BLaER1 (cell line): ENCODE data around the gene MSANTD2.

Experiments used
- H3K27ac ChIP-seq: shearing (Covaris generic); formaldehyde crosslinking; 2 replicates; pipeline ENCODE4 v1.8.1; 2022
- H3K27me3 ChIP-seq: shearing (Covaris generic); formaldehyde crosslinking; 2 replicates; pipeline ENCODE4 v1.8.1; 2022
- H3K36me3 ChIP-seq: shearing (Covaris generic); formaldehyde crosslinking; 2 replicates; pipeline ENCODE4 v1.8.1; 2022
- H3K4me1 ChIP-seq: shearing (Covaris generic); formaldehyde crosslinking; 2 replicates; pipeline ENCODE4 v1.8.1; 2022
- H3K4me2 ChIP-seq: shearing (Covaris generic); formaldehyde crosslinking; 2 replicates; pipeline ENCODE4 v1.8.1; 2022
- H3K4me3 ChIP-seq: shearing (Covaris generic); formaldehyde crosslinking; 2 replicates; pipeline ENCODE4 v1.8.1; 2022
- H3K9ac ChIP-seq: shearing (Covaris generic); formaldehyde crosslinking; 2 replicates; pipeline ENCODE4 v1.8.1; 2022
- H3K9me3 ChIP-seq: shearing (Covaris generic); formaldehyde crosslinking; 2 replicates; pipeline ENCODE4 v1.8.1; 2022
- H4K20me1 ChIP-seq: shearing (Covaris generic); formaldehyde crosslinking; 2 replicates; pipeline ENCODE4 v1.8.1; 2022
- Cebpa-rat ChIP-seq: shearing (Covaris generic); IDR thresholded peaks from 2 replicates; pipeline ENCODE4 v1.8.1; 2022

MSANTD2 gene

DNA sequence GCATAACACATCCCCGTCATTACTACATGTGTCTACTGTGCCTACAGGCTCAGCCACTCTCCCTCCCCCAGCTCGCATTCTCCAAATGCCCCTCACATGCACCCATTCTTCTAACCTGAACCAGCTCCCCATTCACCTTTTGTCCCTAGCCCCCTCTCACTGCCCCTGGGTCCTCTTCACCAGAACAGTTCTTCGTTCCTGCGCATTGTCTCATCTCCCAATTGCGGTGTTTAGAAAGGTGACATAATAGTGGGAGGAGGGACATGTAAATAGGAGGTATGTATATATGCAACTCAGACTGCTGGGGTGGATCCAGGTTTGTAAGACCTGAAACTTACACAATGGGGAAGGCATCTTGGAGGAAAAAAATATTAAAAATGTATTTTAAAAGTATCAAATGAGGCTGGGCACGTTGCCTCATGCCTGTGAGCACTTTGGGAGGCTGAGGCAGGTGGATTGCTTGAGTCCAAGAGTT lies 43.4 kb downstream of the MSANTD2 start:
- H3K4me1 ChIP-seq, result peaks cover 71% of the 10 kb centered on the region
- H3K9me3 ChIP-seq, result no peaks in the 10 kb centered on the region
- H3K9ac ChIP-seq, result no peak overlapping the region
- H3K27me3 ChIP-seq, result no peaks in the 10 kb centered on the region
- H3K36me3 ChIP-seq, result peaks cover 29% of the 10 kb centered on the region
- H3K4me2 ChIP-seq, result no peak overlapping the region
- H4K20me1 ChIP-seq, result peaks cover 42% of the 10 kb centered on the region
- H3K4me3 ChIP-seq, result no peak overlapping the region
- TF ChIP-seq Cebpa-rat, result no peak
- H3K27ac ChIP-seq, result no peak overlapping the region

- H3K4me2 ChIP-seq, result no peak overlapping the region
- H3K27me3 ChIP-seq, result no peaks in the 10 kb centered on the region
- no peak overlapping the region for H3K4me3 ChIP-seq
- H3K4me1 ChIP-seq, result peaks cover 65% of the 10 kb centered on the region
- no peak overlapping the region for H3K9ac ChIP-seq
- peaks cover 42% of the 10 kb centered on the region for H4K20me1 ChIP-seq
- TF ChIP-seq Cebpa-rat, result no peak
- H3K9me3 ChIP-seq, result no peaks in the 10 kb centered on the region
- peaks cover 29% of the 10 kb centered on the region for H3K36me3 ChIP-seq
- no peak overlapping the region for H3K27ac ChIP-seq
These were observed 44.0 kb downstream of the MSANTD2 start for GRCh38 chr11:124756033-124756752.

DNA sequence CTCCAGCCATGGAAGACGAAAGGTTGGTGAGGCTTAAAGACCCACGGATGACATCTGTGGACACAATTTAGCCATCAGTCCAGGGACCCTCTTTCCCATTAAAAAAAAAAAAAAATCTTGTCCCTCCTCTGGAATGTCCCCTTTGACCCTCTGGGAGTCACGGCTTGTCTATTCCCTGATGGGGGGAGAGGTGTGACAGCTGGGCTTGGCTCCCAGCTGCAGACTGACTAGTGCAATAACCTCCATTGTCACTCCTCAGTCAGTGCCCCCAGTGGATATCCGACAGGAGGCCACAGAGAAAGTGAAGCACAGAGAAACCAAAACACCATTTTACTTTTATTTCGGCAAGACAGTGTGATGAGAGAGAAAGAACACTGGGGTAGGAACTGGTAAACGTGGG lies 45.5 kb downstream of the MSANTD2 start:
- Histone ChIP-seq H3K4me1 (peaks cover 50% of the 10 kb centered on the region), H3K9me3 (no peaks in the 10 kb centered on the region), H3K27ac (no peak overlapping the region), H3K4me3 (no peak overlapping the region), H3K36me3 (peaks cover 29% of the 10 kb centered on the region), H4K20me1 (peaks cover 42% of the 10 kb centered on the region), H3K9ac (no peak overlapping the region), H3K27me3 (no peaks in the 10 kb centered on the region), H3K4me2 (no peak overlapping the region)
- TF ChIP-seq Cebpa-rat, result no peak

DNA sequence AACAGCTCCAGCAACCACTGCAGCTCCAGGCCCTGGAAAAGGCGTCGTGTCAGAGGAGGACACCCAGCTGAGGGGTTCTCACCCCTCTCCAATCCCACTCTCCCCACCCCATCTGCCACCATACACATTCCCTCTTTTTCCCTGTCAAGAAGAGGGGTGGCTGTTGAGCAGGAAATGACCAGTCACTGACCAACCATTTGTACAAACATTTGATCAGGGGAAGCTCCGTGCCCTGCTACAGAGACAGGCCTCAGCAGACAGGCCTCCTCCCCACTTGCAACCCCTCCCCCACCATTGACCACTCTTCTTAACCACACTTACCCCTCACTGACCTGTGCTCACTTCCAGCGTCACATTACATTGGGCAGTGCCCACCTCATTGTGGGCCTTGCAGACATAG lies 45.9 kb downstream of the MSANTD2 start:
- H3K4me3 ChIP-seq, result no peak overlapping the region
- peaks cover 29% of the 10 kb centered on the region for H3K36me3 ChIP-seq
- H3K27ac ChIP-seq, result no peak overlapping the region
- TF ChIP-seq Cebpa-rat, result no peak
- no peaks in the 10 kb centered on the region for H3K9me3 ChIP-seq
- H3K4me1 ChIP-seq, result peaks cover 46% of the 10 kb centered on the region
- no peak overlapping the region for H3K4me2 ChIP-seq
- peaks cover 42% of the 10 kb centered on the region for H4K20me1 ChIP-seq
- no peaks in the 10 kb centered on the region for H3K27me3 ChIP-seq
- H3K9ac ChIP-seq, result no peak overlapping the region

- no peak overlapping the region for H3K9ac ChIP-seq
- H4K20me1 ChIP-seq, result peaks cover 42% of the 10 kb centered on the region
- no peak overlapping the region for H3K27ac ChIP-seq
- no peak for TF ChIP-seq Cebpa-rat
- no peaks in the 10 kb centered on the region for H3K9me3 ChIP-seq
- peaks cover 29% of the 10 kb centered on the region for H3K36me3 ChIP-seq
- H3K4me1 ChIP-seq, result peaks cover 42% of the 10 kb centered on the region
- no peak overlapping the region for H3K4me3 ChIP-seq
- H3K27me3 ChIP-seq, result no peaks in the 10 kb centered on the region
- H3K4me2 ChIP-seq, result 0 out of 2 replicates have a peak overlapping the region, but pooled peaks have one; percentile 46
These were observed 46.6 kb downstream of the MSANTD2 start for GRCh38 chr11:124753624-124754023.

DNA sequence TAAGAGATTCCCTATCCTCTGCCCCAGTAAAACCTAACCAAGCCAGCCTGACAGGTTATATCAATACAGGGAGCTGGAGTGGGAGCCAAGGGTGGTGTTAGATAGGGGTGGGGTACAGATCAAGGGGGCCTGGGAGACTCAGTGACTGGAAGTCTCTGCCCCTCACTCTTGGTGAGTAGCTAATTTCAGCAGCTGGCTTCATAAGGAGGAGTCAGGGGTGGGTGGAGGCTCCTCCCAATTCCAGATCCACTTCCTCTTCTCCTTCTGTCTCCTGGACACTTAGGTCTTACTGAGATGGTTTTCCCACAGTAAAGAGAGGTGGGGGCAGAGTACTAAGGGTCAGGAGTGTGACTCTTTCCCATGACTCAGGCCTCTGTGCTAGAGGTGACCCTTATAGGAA lies 47.0 kb downstream of the MSANTD2 start:
- peaks cover 42% of the 10 kb centered on the region for H4K20me1 ChIP-seq
- H3K4me1 ChIP-seq, result peaks cover 42% of the 10 kb centered on the region
- H3K27me3 ChIP-seq, result no peaks in the 10 kb centered on the region
- no peak overlapping the region for H3K4me3 ChIP-seq
- no peak overlapping the region for H3K27ac ChIP-seq
- H3K9ac ChIP-seq, result no peak overlapping the region
- TF ChIP-seq Cebpa-rat, result no peak
- H3K36me3 ChIP-seq, result peaks cover 29% of the 10 kb centered on the region
- no peaks in the 10 kb centered on the region for H3K9me3 ChIP-seq
- peak overlapping the region; percentile 46; the same call in 1 of the 2 replicates for H3K4me2 ChIP-seq

DNA sequence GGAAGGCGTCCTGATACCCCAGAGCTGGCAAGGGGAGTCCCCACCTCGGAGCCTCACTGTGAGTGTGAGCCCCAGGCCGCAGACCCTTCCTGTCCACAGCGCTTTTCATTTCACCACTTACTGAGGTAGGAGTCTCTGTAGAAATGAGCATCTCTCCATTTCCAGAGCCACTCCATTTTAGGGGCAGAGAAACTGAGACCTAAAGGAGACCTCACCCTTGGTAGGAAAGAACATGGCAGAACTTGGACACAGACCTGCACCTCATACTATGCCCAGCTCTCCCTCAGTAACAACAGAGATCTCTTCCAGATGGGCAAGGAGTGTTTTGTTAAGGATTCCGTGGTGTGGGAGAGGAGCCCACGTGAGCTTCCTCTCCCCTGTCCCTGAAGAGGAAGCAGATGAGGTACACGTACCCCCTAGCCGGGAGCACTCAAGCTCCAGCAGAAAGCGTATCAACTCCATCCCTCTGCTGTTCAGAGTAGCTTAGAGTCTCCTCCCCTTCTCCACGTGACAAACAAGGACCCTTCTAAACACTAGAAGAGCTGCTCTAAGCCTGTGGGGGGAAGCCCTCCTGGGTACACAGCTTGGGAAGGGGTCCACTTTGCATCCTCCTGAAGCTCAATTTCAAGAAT lies 47.6 kb downstream of the MSANTD2 start:
- no peak overlapping the region for H3K9ac ChIP-seq
- H3K4me3 ChIP-seq, result no peak overlapping the region
- no peak for TF ChIP-seq Cebpa-rat
- peaks cover 42% of the 10 kb centered on the region for H3K4me1 ChIP-seq
- H4K20me1 ChIP-seq, result peaks cover 36% of the 10 kb centered on the region
- peak overlapping the region; percentile 46 for H3K4me2 ChIP-seq
- no peaks in the 10 kb centered on the region for H3K27me3 ChIP-seq
- H3K27ac ChIP-seq, result no peak overlapping the region
- no peaks in the 10 kb centered on the region for H3K9me3 ChIP-seq
- peaks cover 29% of the 10 kb centered on the region for H3K36me3 ChIP-seq

DNA sequence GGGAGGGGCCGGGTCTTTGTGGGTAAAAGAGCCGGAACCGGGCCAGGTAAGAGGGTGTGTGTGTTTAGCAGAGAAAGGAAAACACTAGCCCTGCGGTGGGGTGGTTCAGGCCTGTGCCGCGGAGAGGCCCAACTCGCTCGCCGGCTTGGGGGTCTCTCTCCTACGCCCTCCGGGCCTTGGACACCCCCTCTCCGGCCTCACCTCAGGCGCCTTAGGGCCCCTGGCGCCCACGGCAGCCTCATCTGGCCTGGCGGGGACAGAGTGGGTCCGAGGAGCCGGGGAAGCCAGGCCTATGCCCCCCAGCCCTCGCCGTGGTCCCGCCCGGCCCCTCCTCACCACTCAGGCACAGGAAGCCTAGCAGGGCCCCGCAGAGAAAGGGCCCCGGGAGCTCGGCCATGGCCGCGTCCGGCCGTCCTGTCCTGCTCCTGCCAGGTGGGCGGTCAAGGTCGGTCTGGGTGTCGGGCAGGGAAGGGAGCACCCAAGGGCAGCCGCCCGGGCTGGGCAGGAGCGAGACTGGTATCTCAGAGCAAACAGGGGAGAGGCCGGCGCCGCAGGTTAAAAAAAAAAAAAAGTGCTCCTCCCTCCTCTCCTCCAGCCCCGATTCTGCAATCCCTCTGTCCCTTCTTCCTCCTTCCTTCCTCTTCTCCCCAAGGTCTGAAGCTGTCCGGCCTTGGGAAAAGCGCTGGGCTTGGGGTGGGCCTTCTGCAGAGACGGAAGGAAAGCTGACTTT lies 48.3 kb downstream of the MSANTD2 start, which contains the start of gene VSIG2:
TSS of gene VSIG2 (minus strand) at position 515 of the 730 bp plus-strand sequence. CDS start at position 397, 118 bp downstream.
- peak within 1 kb of the TSS; percentile 46 for H3K4me2 ChIP-seq
- H3K4me1 ChIP-seq, result peaks cover 43% of the 10 kb centered on the region
- H3K27ac ChIP-seq, result no peak within 1 kb of the TSS
- no peak within 1 kb of the TSS for H3K4me3 ChIP-seq
- no peak for TF ChIP-seq Cebpa-rat
- H3K27me3 ChIP-seq, result no peaks in the 10 kb centered on the region
- H3K9me3 ChIP-seq, result no peaks in the 10 kb centered on the region
- H4K20me1 ChIP-seq, result peaks cover 29% of the 10 kb centered on the region
- peaks cover 29% of the 10 kb centered on the region for H3K36me3 ChIP-seq
- H3K9ac ChIP-seq, result no peak within 1 kb of the TSS

GRCh38 chr11:124751391-124751740 lies 48.8 kb downstream of the MSANTD2 start:
- no peak for TF ChIP-seq Cebpa-rat
- Histone ChIP-seq H3K9me3 (no peaks in the 10 kb centered on the region), H3K4me2 (no peak overlapping the region), H3K4me1 (peaks cover 39% of the 10 kb centered on the region), H3K27ac (no peak overlapping the region), H3K4me3 (no peak overlapping the region), H3K9ac (no peak overlapping the region), H3K27me3 (no peaks in the 10 kb centered on the region), H4K20me1 (peaks cover 24% of the 10 kb centered on the region), H3K36me3 (peaks cover 28% of the 10 kb centered on the region)

- H3K36me3 ChIP-seq, result peaks cover 20% of the 10 kb centered on the region
These were observed 50.3 kb downstream of the MSANTD2 start for GRCh38 chr11:124749912-124750311.

More at GRCh38 chr11:124749912-124750311, 50.3 kb downstream of the MSANTD2 start:
- H4K20me1 ChIP-seq, result peaks cover 16% of the 10 kb centered on the region
- no peak overlapping the region for H3K4me3 ChIP-seq
- H3K4me2 ChIP-seq, result no peak overlapping the region
- peaks cover 45% of the 10 kb centered on the region for H3K4me1 ChIP-seq
- no peak overlapping the region for H3K27ac ChIP-seq
- no peaks in the 10 kb centered on the region for H3K27me3 ChIP-seq
- H3K9ac ChIP-seq, result no peak overlapping the region
- no peaks in the 10 kb centered on the region for H3K9me3 ChIP-seq
- TF ChIP-seq Cebpa-rat, result no peak
